Measurements from ENCODE around the gene CLEC10A. TPM values are rescaled to one million over a fixed set of nuclear protein-coding genes. Genes with fewer than 3 reads are reported as not detected.
"Not testable (repeated sequence)": the region's sequence is repeated elsewhere in the genome, so short reads cannot be mapped to it uniquely, and the experiment has no call there.

The CLEC10A gene
- polyA plus RNA-seq, 1 donor from 2014 or later, result not detected

- H3K27me3 Mint-ChIP-seq, result peaks cover 6% of the 10 kb centered on the region
- H3K4me1 Mint-ChIP-seq, result peaks cover 0 to 11% (median 7%) of the 10 kb centered on the region in 3 donors
- no peaks in the 10 kb centered on the region for H3K36me3 Mint-ChIP-seq
- no peak overlapping the region for H3K27ac Mint-ChIP-seq
- no peak overlapping the region for H3K4me3 Mint-ChIP-seq
- peaks cover 5 to 17% (median 12%) of the 10 kb centered on the region in 3 donors for H3K9me3 Mint-ChIP-seq
These were observed 11.8 kb downstream of the CLEC10A start for GRCh38 chr17:7068268-7068667.

- H3K27me3 Mint-ChIP-seq, result peaks cover 5% of the 10 kb centered on the region
- no peak overlapping the region for H3K27ac Mint-ChIP-seq
- H3K4me3 Mint-ChIP-seq, result no peak overlapping the region
- H3K36me3 Mint-ChIP-seq, result no peaks in the 10 kb centered on the region
- H3K4me1 Mint-ChIP-seq, result peaks cover 0 to 6% (median 2%) of the 10 kb centered on the region in 3 donors
- peaks cover 5 to 17% (median 14%) of the 10 kb centered on the region in 3 donors for H3K9me3 Mint-ChIP-seq
These were observed 12.9 kb downstream of the CLEC10A start for GRCh38 chr17:7067198-7067597.

- Mint-ChIP-seq H3K4me1 (no peaks in the 10 kb centered on the region), H3K27ac (no peak overlapping the region), H3K27me3 (peaks cover 14% of the 10 kb centered on the region), H3K4me3 (no peak overlapping the region), H3K36me3 (no peaks in the 10 kb centered on the region), H3K9me3 (peaks cover 5 to 17% (median 14%) of the 10 kb centered on the region in 3 donors)
These were observed 15.8 kb downstream of the CLEC10A start for GRCh38 chr17:7064261-7064660.

- peaks cover 14% of the 10 kb centered on the region for H3K27me3 Mint-ChIP-seq
- H3K27ac Mint-ChIP-seq, result no peak overlapping the region
- H3K36me3 Mint-ChIP-seq, result no peaks in the 10 kb centered on the region
These were observed 16.4 kb downstream of the CLEC10A start for GRCh38 chr17:7063518-7064094.

GRCh38 chr17:7060165-7060891, 19.7 kb downstream of the CLEC10A start:
- Mint-ChIP-seq H3K27me3 (peaks cover 14% of the 10 kb centered on the region), H3K4me1 (no peaks in the 10 kb centered on the region), H3K27ac (no peak overlapping the region), H3K4me3 (no peak overlapping the region), H3K9me3 (peaks cover 0 to 1% (median 0%) of the 10 kb centered on the region in 3 donors), H3K36me3 (no peaks in the 10 kb centered on the region)

More at GRCh38 chr17:7063518-7064094, 16.4 kb downstream of the CLEC10A start:
- Mint-ChIP-seq H3K4me3 (no peak overlapping the region), H3K9me3 (peaks cover 5 to 13% (median 7%) of the 10 kb centered on the region in 3 donors), H3K4me1 (no peaks in the 10 kb centered on the region)

GRCh38 chr17:7058831-7059447, 21.1 kb downstream of the CLEC10A start:
- no peak overlapping the region for H3K27ac Mint-ChIP-seq

GRCh38 chr17:7056386-7056785, 23.7 kb downstream of the CLEC10A start:
- no peaks in the 10 kb centered on the region for H3K9me3 Mint-ChIP-seq
- H3K27me3 Mint-ChIP-seq, result peaks cover 2% of the 10 kb centered on the region
- no peak overlapping the region for H3K4me3 Mint-ChIP-seq
- no peak overlapping the region for H3K27ac Mint-ChIP-seq
- no peaks in the 10 kb centered on the region for H3K36me3 Mint-ChIP-seq
- peaks cover 0 to 4% (median 3%) of the 10 kb centered on the region in 3 donors for H3K4me1 Mint-ChIP-seq

More at GRCh38 chr17:7058831-7059447, 21.1 kb downstream of the CLEC10A start:
- H3K4me1 Mint-ChIP-seq, result no peaks in the 10 kb centered on the region
- no peaks in the 10 kb centered on the region for H3K36me3 Mint-ChIP-seq
- no peak overlapping the region for H3K4me3 Mint-ChIP-seq
- H3K9me3 Mint-ChIP-seq, result peaks cover 0 to 1% (median 0%) of the 10 kb centered on the region in 3 donors
- H3K27me3 Mint-ChIP-seq, result peaks cover 14% of the 10 kb centered on the region

- H3K27ac Mint-ChIP-seq, result peak overlapping the region in 1 of 3 donors; percentile 74
- H3K27me3 Mint-ChIP-seq, result not testable (repeated sequence)
These were observed 29.5 kb downstream of the CLEC10A start for GRCh38 chr17:7050583-7050982.

GRCh38 chr17:7048968-7049367, 31.1 kb downstream of the CLEC10A start:
- H3K4me3 Mint-ChIP-seq, result peak overlapping the region in 1 of 4 donors; percentile 34
- H3K27me3 Mint-ChIP-seq, result peaks cover 2% of the 10 kb centered on the region
- no peaks in the 10 kb centered on the region for H3K36me3 Mint-ChIP-seq
- no peaks in the 10 kb centered on the region for H3K9me3 Mint-ChIP-seq
- H3K27ac Mint-ChIP-seq, result peak overlapping the region in 1 of 3 donors; percentile 55
- H3K4me1 Mint-ChIP-seq, result peaks cover 17 to 22% (median 18%) of the 10 kb centered on the region in 3 donors

More at GRCh38 chr17:7050583-7050982, 29.5 kb downstream of the CLEC10A start:
- peaks cover 16 to 21% (median 17%) of the 10 kb centered on the region in 3 donors for H3K4me1 Mint-ChIP-seq
- not testable (repeated sequence) for H3K36me3 Mint-ChIP-seq, H3K9me3 Mint-ChIP-seq, H3K4me3 Mint-ChIP-seq

- Mint-ChIP-seq H3K4me1 (peaks cover 17 to 24% (median 22%) of the 10 kb centered on the region in 3 donors), H3K27me3 (peaks cover 5% of the 10 kb centered on the region), H3K27ac (peak overlapping the region in 1 of 3 donors; percentile 97), H3K4me3 (peak overlapping the region in 3 of 4 donors; percentile 86 to 95 (median 94)), H3K9me3 (no peaks in the 10 kb centered on the region), H3K36me3 (no peaks in the 10 kb centered on the region)
These were observed 32.5 kb downstream of the CLEC10A start for GRCh38 chr17:7047566-7047965.

GRCh38 chr17:7046725-7047397, 33.2 kb downstream of the CLEC10A start:
- H3K27me3 Mint-ChIP-seq, H3K36me3 Mint-ChIP-seq, H3K9me3 Mint-ChIP-seq: not testable (repeated sequence)
- peak overlapping the region; percentile 49 to 95 (median 90) for H3K4me3 Mint-ChIP-seq
- H3K27ac Mint-ChIP-seq, result peak overlapping the region; percentile 34 to 97 (median 96)
- H3K4me1 Mint-ChIP-seq, result peaks cover 17 to 22% (median 20%) of the 10 kb centered on the region in 3 donors

GRCh38 chr17:7046127-7046724, 33.8 kb downstream of the CLEC10A start:
- Mint-ChIP-seq H3K4me1 (peaks cover 17 to 25% (median 21%) of the 10 kb centered on the region in 3 donors), H3K9me3 (no peaks in the 10 kb centered on the region), H3K36me3 (no peaks in the 10 kb centered on the region), H3K4me3 (peak overlapping the region; percentile 49 to 95 (median 90)), H3K27me3 (peaks cover 5% of the 10 kb centered on the region), H3K27ac (peak overlapping the region; percentile 34 to 97 (median 96))

GRCh38 chr17:7045492-7046126, 34.4 kb downstream of the CLEC10A start:
- Mint-ChIP-seq H3K4me3 (peak overlapping the region; percentile 49 to 95 (median 90)), H3K27ac (peak overlapping the region; percentile 34 to 97 (median 96)), H3K36me3 (no peaks in the 10 kb centered on the region), H3K27me3 (peaks cover 5% of the 10 kb centered on the region), H3K9me3 (no peaks in the 10 kb centered on the region), H3K4me1 (peaks cover 17 to 27% (median 21%) of the 10 kb centered on the region in 3 donors)

Measured in IgD-negative memory B cell (primary cell).